K562 (cell line): ENCODE measurements around the gene TFB2M. TPM values are rescaled to one million over a fixed set of nuclear protein-coding genes. Genes with fewer than 3 reads are reported as not detected.
A peak's percentile ranks its signal among the peaks of the same experiment; 100 is the strongest.

ENCODE experiments used
- ATF1 ChIP-seq, 2 experiments: fragments of 450-650 bp in 1 of 2; IDR thresholded peaks; 2 replicates each; pipeline ENCODE4 v1.6.1; 2016; ENCODE audit warnings: missing compliant biosample characterization in 1 of 2, missing genetic modification characterization in 1 of 2
- BHLHE40 ChIP-seq: IDR thresholded peaks from 2 replicates; pipeline ENCODE4 v1.6.1; 2011; ENCODE audit warnings: low read length, improper control_type of control experiment
- CBX8 ChIP-seq: fragments of 200-600 bp; sonication (generic); IDR thresholded peaks from 2 replicates; pipeline ENCODE4 v1.6.1; 2012; ENCODE audit warnings: borderline replicate concordance, mixed run types, low read depth, mild to moderate bottlenecking, moderate library complexity, mixed read lengths, low read length, control low read depth, inconsistent platforms; ENCODE audit not compliant: poor library complexity, severe bottlenecking; ENCODE audit errors: extremely low read depth
- CTBP1 ChIP-seq: fragments of 450-650 bp; IDR thresholded peaks from 2 replicates; pipeline ENCODE4 v1.6.1; 2016; ENCODE audit warnings: borderline replicate concordance
- EP400 ChIP-seq: fragments of 450-650 bp; IDR thresholded peaks from 2 replicates; pipeline ENCODE4 v1.6.1; 2017; ENCODE audit warnings: antibody characterized with exemption, mild to moderate bottlenecking, moderate library complexity
- FOXJ3 ChIP-seq: sonication (generic); formaldehyde crosslinking; IDR thresholded peaks from 2 replicates; pipeline ENCODE4 v1.4.0; 2020; ENCODE audit warnings: mild to moderate bottlenecking, missing genetic modification reagents
- HSF4 ChIP-seq: fragments of 250-450 bp; sonication (Bioruptor Pico); IDR thresholded peaks from 2 replicates; pipeline ENCODE4 v2.1.2; 2022; ENCODE audit warnings: mild to moderate bottlenecking, moderate library complexity, borderline replicate concordance
- JUND ChIP-seq, 2 experiments: IDR thresholded peaks; 2 replicates in 1 of 2; 3 replicates in 1 of 2; pipeline ENCODE4 v1.6.1; 2011; ENCODE audit warnings: borderline replicate concordance in 2 of 2, low read depth in 2 of 2, low read length in 2 of 2, improper control_type of control experiment in 1 of 2, missing biosample characterization in 1 of 2, missing genetic modification characterization in 1 of 2, missing genetic modification reagents in 1 of 2
- KAT7 ChIP-seq: sonication (generic); formaldehyde crosslinking; IDR thresholded peaks from 2 replicates; pipeline ENCODE4 v1.8.0; 2022; ENCODE audit warnings: missing genetic modification reagents, mild to moderate bottlenecking, borderline replicate concordance
- KLF6 ChIP-seq: fragments of 250-450 bp; sonication (Bioruptor Pico); IDR thresholded peaks from 2 replicates; pipeline ENCODE4 v1.4.0; 2020; ENCODE audit warnings: mild to moderate bottlenecking, moderate library complexity, borderline replicate concordance
- MGA ChIP-seq: fragments of 450-650 bp; IDR thresholded peaks from 2 replicates; pipeline ENCODE4 v1.6.1; 2016; ENCODE audit warnings: mild to moderate bottlenecking, moderate library complexity
- NBN ChIP-seq: fragments of 450-650 bp; IDR thresholded peaks from 2 replicates; pipeline ENCODE4 v1.6.1; 2016; ENCODE audit warnings: low read depth, mild to moderate bottlenecking
- NCOR1 ChIP-seq: fragments of 450-650 bp; IDR thresholded peaks from 2 replicates; pipeline ENCODE4 v1.6.1; 2016; ENCODE audit warnings: mild to moderate bottlenecking, moderate library complexity
- RNF2 ChIP-seq: sonication (generic); IDR thresholded peaks from 2 replicates; pipeline ENCODE4 v1.6.1; 2016
- ZNF197 ChIP-seq: fragments of 200-800 bp; sonication (Bioruptor generic); IDR thresholded peaks from 2 replicates; pipeline ENCODE4 v1.6.1; 2016; ENCODE audit warnings: low read depth, missing genetic modification characterization, missing compliant biosample characterization
- ZNF717 ChIP-seq: fragments of 250-450 bp; sonication (Bioruptor Pico); IDR thresholded peaks from 2 replicates; pipeline ENCODE4 v1.5.0; 2021
- ZNF764 ChIP-seq: fragments of 250-450 bp; sonication (Bioruptor Pico); IDR thresholded peaks from 2 replicates; pipeline ENCODE4 v1.4.0; 2020; ENCODE audit warnings: low read depth, mild to moderate bottlenecking, moderate library complexity
- polyA plus RNA-seq, 8 experiments: library from polyadenylated mRNA; depleted of rRNA in 4 of 8; stranded (reverse) in 5 of 8; unstranded in 3 of 8; fragments of >200 nt; fragmentation: Nextera tagmentation in 2 of 8; fragmentation: Illumina TruSeq in 1 of 8; extraction: Ambion mirVana in 2 of 8; extraction: Trizol in 1 of 8; gene quantifications; 2 replicates each; pipeline versions ENCODE4 v1.2.1 to v1.2.3, GENCODE V29; 2011 to 2014; ENCODE audit warnings: inconsistent platforms in 1 of 8, missing spikeins in 1 of 8
- total RNA-seq, 7 experiments: library from RNA; depleted of rRNA in 6 of 7; stranded (reverse); fragments of >200 nt in 6 of 7; fragmentation: Illumina TruSeq in 2 of 7; extraction: Trizol in 2 of 7; gene quantifications; 2 replicates each; pipeline versions ENCODE4 v1.2.1 to v1.2.3, GENCODE V29; 2011 to 2021; ENCODE audit warnings: low replicate concordance in 1 of 7

The TFB2M gene
- total and polyA plus RNA-seq, 9 of the 15 experiments (the other 6 are each of a cell fraction or from before 2014, with no cell fraction given): 55.1 to 162 (median 70.6) TPM

GRCh38 chr1:246506674-246507481 is 59.2 kb downstream of the TFB2M start, which contains the start of gene SMYD3 (continued):
- TF ChIP-seq CBX8: no peak
- TF ChIP-seq NCOR1: no peak
- no peak for TF ChIP-seq EP400
- TF ChIP-seq RNF2: no peak
- no peak for TF ChIP-seq MGA
- no peak for TF ChIP-seq ZNF764 (CRISPR knock-in tag)
- TF ChIP-seq JUND (IDR thresholded peaks at IDR 0.05; ENCODE audit: borderline replicate concordance, low read depth, low read length): peak; percentile 15; the same call in 1 of the 2 replicates
- TF ChIP-seq JUND (tag; IDR thresholded peaks at IDR 0.05; ENCODE audit: borderline replicate concordance, low read depth, low read length): no peak; the same call in 2 of the 3 replicates
- peak; percentile 60 for TF ChIP-seq BHLHE40
- no peak for TF ChIP-seq KLF6
- TF ChIP-seq HSF4 (CRISPR knock-in tag): no peak
- TF ChIP-seq CTBP1: peak; percentile 94
- 0 out of 2 replicates have a peak, but pooled peaks have one; percentile 29 for TF ChIP-seq KAT7 (CRISPR knock-in tag)
- no peak for TF ChIP-seq NBN
- TF ChIP-seq ATF1 (CRISPR knock-in tag; IDR thresholded peaks at IDR 0.05): no peak
- peak; percentile 51; the same call in 1 of the 2 replicates for TF ChIP-seq ATF1 (tag; IDR thresholded peaks at IDR 0.05)
- no peak for TF ChIP-seq ZNF717 (CRISPR knock-in tag)
- TF ChIP-seq FOXJ3 (CRISPR knock-in tag): no peak
- TF ChIP-seq ZNF197: no peak
